Measurements from ENCODE around the gene DIS3L2. TPM values are rescaled to one million over a fixed set of nuclear protein-coding genes. Genes with fewer than 3 reads are reported as not detected.
"Not testable (repeated sequence)": the region's sequence is repeated elsewhere in the genome, so short reads cannot be mapped to it uniquely, and the experiment has no call there.

Gene DIS3L2
- total RNA-seq, 3 donors from 2014 or later (not counting 1 experiment from before 2014, with no cell fraction given) = 56.4 to 63.6 (median 59.4) TPM

DNA sequence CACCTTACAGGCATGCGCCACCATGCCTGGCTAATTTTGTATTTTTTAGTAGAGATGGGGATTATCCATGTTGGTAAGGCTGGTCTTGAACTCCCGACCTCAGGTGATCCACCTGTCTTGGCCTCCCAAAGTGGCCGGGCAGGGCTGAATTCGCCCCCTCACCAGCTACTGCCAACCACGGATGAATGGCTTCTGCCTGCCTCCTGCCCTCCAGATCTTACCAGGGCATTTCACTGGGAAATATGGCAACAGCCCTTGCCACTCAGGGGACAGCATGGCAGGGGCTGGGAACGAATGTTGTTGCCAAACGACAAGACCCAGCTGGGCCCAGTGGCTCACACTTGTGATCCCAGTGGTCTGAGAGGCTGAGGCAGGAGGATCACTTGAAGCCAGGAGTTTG lies 415.2 kb downstream of the DIS3L2 start:
- Mint-ChIP-seq H3K4me3 (no peak overlapping the region), H3K4me1 (no peaks in the 10 kb centered on the region), H3K27me3 (ENCODE audit: low read depth in 2 of 2) (peaks cover 0 to under 1% of the 10 kb centered on the region in 2 donors), H3K27ac (no peak overlapping the region), H3K36me3 (no peaks in the 10 kb centered on the region), H3K9me3 (no peaks in the 10 kb centered on the region)
- TF ChIP-seq, protein P1, sequence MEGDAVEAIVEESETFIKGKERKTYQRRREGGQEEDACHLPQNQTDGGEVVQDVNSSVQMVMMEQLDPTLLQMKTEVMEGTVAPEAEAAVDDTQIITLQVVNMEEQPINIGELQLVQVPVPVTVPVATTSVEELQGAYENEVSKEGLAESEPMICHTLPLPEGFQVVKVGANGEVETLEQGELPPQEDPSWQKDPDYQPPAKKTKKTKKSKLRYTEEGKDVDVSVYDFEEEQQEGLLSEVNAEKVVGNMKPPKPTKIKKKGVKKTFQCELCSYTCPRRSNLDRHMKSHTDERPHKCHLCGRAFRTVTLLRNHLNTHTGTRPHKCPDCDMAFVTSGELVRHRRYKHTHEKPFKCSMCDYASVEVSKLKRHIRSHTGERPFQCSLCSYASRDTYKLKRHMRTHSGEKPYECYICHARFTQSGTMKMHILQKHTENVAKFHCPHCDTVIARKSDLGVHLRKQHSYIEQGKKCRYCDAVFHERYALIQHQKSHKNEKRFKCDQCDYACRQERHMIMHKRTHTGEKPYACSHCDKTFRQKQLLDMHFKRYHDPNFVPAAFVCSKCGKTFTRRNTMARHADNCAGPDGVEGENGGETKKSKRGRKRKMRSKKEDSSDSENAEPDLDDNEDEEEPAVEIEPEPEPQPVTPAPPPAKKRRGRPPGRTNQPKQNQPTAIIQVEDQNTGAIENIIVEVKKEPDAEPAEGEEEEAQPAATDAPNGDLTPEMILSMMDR (IDR thresholded peaks at IDR 0.05) = no peak
- Histone ChIP-seq H3K4me1 (ENCODE audit: control insufficient read depth, insufficient read depth, low read length) (no peaks in the 10 kb centered on the region), H3K27ac (ENCODE audit: low read length) (no peak overlapping the region), H3K27me3 (ENCODE audit: control insufficient read depth, insufficient read depth, low read length) (no peaks in the 10 kb centered on the region), H3K9me3 (ENCODE audit: control insufficient read depth, insufficient read depth, low read length) (no peaks in the 10 kb centered on the region), H3K36me3 (ENCODE audit: control insufficient read depth, insufficient read depth, low read length) (no peaks in the 10 kb centered on the region), H3K4me3 (ENCODE audit: low read length) (no peak overlapping the region)
- 87% methylated on average over 7 of the region's 7 CpGs for WGBS (ENCODE audit: insufficient coverage)
- DNase-seq (no peak), ATAC-seq (no peak)
- intact Hi-C loops (cut with micrococcal nuclease) = no loop called here

DNA sequence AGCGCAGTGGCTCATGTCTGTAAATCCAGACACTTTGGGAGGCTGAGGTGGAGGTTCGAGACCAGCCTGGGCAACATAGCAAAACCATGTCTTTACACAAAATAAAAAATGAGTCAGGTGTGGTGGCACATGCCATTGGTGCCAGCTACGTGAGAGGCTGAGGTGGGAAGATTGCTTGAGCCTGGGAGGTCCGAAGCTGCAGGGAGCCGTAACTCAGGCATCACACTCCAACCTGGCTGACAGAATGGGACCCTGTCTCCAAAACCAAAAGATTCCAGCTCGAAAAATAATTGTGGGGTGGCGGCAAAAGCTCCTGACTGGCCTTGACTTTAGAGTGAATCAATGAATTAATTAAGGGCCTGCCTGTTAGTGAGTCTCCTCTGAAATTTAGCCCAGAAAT lies 415.8 kb downstream of the DIS3L2 start:
- 88% methylated on average over 7 of the region's 7 CpGs for WGBS (ENCODE audit: insufficient coverage)
- peaks cover 0 to 3% of the 10 kb centered on the region in 2 donors for H3K27me3 Mint-ChIP-seq (ENCODE audit: low read depth in 2 of 2)
- no peaks in the 10 kb centered on the region for H3K36me3 Mint-ChIP-seq
- Histone ChIP-seq H3K27me3 (ENCODE audit: control insufficient read depth, insufficient read depth, low read length) (no peaks in the 10 kb centered on the region), H3K9me3 (ENCODE audit: control insufficient read depth, insufficient read depth, low read length) (no peaks in the 10 kb centered on the region), H3K36me3 (ENCODE audit: control insufficient read depth, insufficient read depth, low read length) (no peaks in the 10 kb centered on the region), H3K4me3 (ENCODE audit: low read length) (no peak overlapping the region), H3K4me1 (ENCODE audit: control insufficient read depth, insufficient read depth, low read length) (no peaks in the 10 kb centered on the region), H3K27ac (ENCODE audit: low read length) (no peak overlapping the region)
- DNase-seq = no peak
- intact Hi-C loops (cut with micrococcal nuclease) = no loop called here
- H3K4me1 Mint-ChIP-seq = no peaks in the 10 kb centered on the region
- H3K4me3 Mint-ChIP-seq = no peak overlapping the region
- TF ChIP-seq, protein P1 (IDR thresholded peaks at IDR 0.05) = no peak
- no peak for ATAC-seq
- H3K9me3 Mint-ChIP-seq = no peaks in the 10 kb centered on the region
- H3K27ac Mint-ChIP-seq = no peak overlapping the region

DNA sequence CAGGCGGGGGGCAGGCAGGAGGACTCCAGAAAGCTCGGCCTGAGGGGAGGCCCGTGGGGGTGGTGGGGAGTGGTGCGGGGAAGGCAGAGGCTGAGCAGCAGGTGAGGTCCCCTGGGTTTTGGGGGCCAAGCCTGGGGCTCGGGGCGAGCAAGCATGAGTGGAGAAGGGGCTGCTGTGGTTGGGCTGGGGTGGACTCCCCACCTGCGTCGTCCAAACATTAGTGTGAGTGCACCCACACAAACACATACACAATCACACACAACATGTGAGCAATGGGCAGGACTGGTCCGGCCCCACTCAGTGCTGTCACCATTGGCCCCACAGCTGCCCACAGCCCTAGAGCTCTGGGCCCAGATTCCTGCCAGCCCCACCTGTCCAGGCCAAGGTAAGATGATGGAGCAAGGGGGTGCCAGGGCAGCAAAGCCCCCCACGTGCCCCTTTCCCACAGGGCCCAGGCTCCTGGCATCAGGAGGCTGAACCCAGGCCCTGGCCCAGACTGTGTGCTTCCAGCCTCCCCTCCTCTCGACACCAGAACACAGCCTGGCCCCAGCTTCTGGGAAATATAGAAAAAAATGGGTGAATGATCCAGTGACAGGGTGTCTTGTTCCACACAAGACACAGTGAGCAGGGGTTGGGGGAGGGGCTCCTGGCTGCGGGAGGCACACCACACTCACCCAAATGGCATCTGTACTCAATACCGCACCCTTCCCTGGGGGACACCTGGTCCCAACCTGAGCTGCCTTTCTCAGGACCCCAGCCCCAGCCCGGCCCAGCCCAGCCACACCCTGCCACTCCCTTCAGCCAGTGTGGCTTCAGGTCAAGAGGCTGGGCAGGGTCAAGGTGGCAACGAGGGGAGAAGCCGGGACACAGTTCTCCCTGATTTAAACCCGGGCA lies 416.6 kb downstream of the DIS3L2 start:
- H3K9me3 Mint-ChIP-seq = no peaks in the 10 kb centered on the region
- no peak overlapping the region for H3K4me3 Mint-ChIP-seq

GRCh38 chr2:232378735-232379151 lies 417.2 kb downstream of the DIS3L2 start, which contains the start of gene ALPP:
Gene ALPP, plus strand, starts transcription at chr2:232378751. Its CDS starts 52 bp downstream, at chr2:232378803.
- H3K36me3 Mint-ChIP-seq; H3K27ac ChIP-seq (ENCODE audit: low read length); DNase-seq; H3K27ac Mint-ChIP-seq; H3K27me3 Mint-ChIP-seq (ENCODE audit: low read depth in 2 of 2); H3K4me3 Mint-ChIP-seq; H3K9me3 ChIP-seq (ENCODE audit: control insufficient read depth, insufficient read depth, low read length); intact Hi-C loops (cut with micrococcal nuclease); H3K9me3 Mint-ChIP-seq; H3K4me3 ChIP-seq (ENCODE audit: low read length); H3K27me3 ChIP-seq (ENCODE audit: control insufficient read depth, insufficient read depth, low read length); ATAC-seq; H3K4me1 ChIP-seq (ENCODE audit: control insufficient read depth, insufficient read depth, low read length); H3K36me3 ChIP-seq (ENCODE audit: control insufficient read depth, insufficient read depth, low read length); H3K4me1 Mint-ChIP-seq: not testable (repeated sequence)
- WGBS (ENCODE audit: insufficient coverage) = 94% methylated on average over 11 of the region's 12 CpGs

More for the DNA sequence above, 416.6 kb downstream of the DIS3L2 start:
- no peak for DNase-seq
- Mint-ChIP-seq H3K4me1 (no peaks in the 10 kb centered on the region), H3K36me3 (no peaks in the 10 kb centered on the region), H3K27me3 (ENCODE audit: low read depth in 2 of 2) (peaks cover 0 to 5% of the 10 kb centered on the region in 2 donors), H3K27ac (no peak overlapping the region)
- no peak overlapping the region for H3K27ac ChIP-seq (ENCODE audit: low read length)
- no peaks in the 10 kb centered on the region for H3K36me3 ChIP-seq (ENCODE audit: control insufficient read depth, insufficient read depth, low read length)
- no peak overlapping the region for H3K4me3 ChIP-seq (ENCODE audit: low read length)
- TF ChIP-seq, protein P1 (IDR thresholded peaks at IDR 0.05) = no peak
- H3K4me1 ChIP-seq (ENCODE audit: control insufficient read depth, insufficient read depth, low read length) = no peaks in the 10 kb centered on the region
- 80% methylated on average over 16 of the region's 17 CpGs for WGBS (ENCODE audit: insufficient coverage)
- H3K27me3 ChIP-seq (ENCODE audit: control insufficient read depth, insufficient read depth, low read length) = no peaks in the 10 kb centered on the region
- ATAC-seq = peak in 1 of 3 donors; percentile 19
- intact Hi-C loops (cut with micrococcal nuclease) = no loop called here
- no peaks in the 10 kb centered on the region for H3K9me3 ChIP-seq (ENCODE audit: control insufficient read depth, insufficient read depth, low read length)

DNA sequence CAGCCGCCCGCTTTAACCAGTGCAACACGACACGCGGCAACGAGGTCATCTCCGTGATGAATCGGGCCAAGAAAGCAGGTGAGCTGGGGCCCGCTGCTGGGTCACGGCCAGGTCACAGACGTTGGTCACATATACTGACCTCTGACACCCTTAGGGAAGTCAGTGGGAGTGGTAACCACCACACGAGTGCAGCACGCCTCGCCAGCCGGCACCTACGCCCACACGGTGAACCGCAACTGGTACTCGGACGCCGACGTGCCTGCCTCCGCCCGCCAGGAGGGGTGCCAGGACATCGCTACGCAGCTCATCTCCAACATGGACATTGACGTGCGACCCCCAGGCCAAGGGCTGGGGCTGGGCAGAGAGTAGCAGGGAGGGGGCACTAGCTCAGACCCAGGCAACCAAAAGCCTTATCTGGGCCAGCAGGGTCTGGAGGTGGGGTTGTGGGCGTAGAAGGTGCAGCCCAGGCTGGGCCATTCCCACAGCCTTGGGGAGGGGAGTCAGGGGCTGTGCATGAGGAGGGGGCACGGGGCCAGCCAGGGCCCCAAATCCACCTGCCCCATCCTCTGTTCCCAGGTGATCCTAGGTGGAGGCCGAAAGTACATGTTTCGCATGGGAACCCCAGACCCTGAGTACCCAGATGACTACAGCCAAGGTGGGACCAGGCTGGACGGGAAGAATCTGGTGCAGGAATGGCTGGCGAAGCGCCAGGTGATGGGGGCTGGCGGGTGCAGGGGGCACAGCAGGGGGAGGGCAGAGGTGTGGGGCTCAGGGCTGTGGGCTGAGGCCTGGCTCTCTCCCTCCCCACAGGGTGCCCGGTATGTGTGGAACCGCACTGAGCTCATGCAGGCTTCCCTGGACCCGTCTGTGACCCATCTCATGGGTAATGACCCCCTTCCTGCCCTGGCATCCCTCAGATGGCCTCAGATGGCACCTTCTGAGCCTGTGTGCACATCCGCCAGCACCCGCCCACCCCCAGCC lies 418.4 kb downstream of the DIS3L2 start:
- H3K27me3 ChIP-seq (ENCODE audit: control insufficient read depth, insufficient read depth, low read length); H3K9me3 Mint-ChIP-seq; H3K4me1 Mint-ChIP-seq; H3K27ac ChIP-seq (ENCODE audit: low read length); H3K27me3 Mint-ChIP-seq (ENCODE audit: low read depth in 2 of 2); H3K4me1 ChIP-seq (ENCODE audit: control insufficient read depth, insufficient read depth, low read length); H3K36me3 ChIP-seq (ENCODE audit: control insufficient read depth, insufficient read depth, low read length); ATAC-seq; H3K4me3 Mint-ChIP-seq; intact Hi-C loops (cut with micrococcal nuclease); H3K36me3 Mint-ChIP-seq; H3K4me3 ChIP-seq (ENCODE audit: low read length); H3K27ac Mint-ChIP-seq; H3K9me3 ChIP-seq (ENCODE audit: control insufficient read depth, insufficient read depth, low read length); DNase-seq: not testable (repeated sequence)
- 90% methylated on average over 34 of the region's 41 CpGs for WGBS (ENCODE audit: insufficient coverage)
